ENCODE measurements around the gene OVOL3.
"Not testable (repeated sequence)": the region's sequence is repeated elsewhere in the genome, so short reads cannot be mapped to it uniquely, and the experiment has no call there.

Gene OVOL3

GRCh38 chr19:36121486-36122124, 10.7 kb downstream of the OVOL3 start:
- no peak for DNase-seq
- H3K36me3 ChIP-seq, result peaks cover 46% of the 10 kb centered on the region
- no peak overlapping the region for H3K4me3 ChIP-seq (ENCODE audit: low read depth, low read length)
- no peaks in the 10 kb centered on the region for H3K9me3 ChIP-seq (ENCODE audit: severe bottlenecking)
- no peaks in the 10 kb centered on the region for H3K27me3 ChIP-seq (ENCODE audit: insufficient read depth, low read depth, severe bottlenecking)
- no peak overlapping the region for H3K27ac ChIP-seq
- TF ChIP-seq, protein P1, sequence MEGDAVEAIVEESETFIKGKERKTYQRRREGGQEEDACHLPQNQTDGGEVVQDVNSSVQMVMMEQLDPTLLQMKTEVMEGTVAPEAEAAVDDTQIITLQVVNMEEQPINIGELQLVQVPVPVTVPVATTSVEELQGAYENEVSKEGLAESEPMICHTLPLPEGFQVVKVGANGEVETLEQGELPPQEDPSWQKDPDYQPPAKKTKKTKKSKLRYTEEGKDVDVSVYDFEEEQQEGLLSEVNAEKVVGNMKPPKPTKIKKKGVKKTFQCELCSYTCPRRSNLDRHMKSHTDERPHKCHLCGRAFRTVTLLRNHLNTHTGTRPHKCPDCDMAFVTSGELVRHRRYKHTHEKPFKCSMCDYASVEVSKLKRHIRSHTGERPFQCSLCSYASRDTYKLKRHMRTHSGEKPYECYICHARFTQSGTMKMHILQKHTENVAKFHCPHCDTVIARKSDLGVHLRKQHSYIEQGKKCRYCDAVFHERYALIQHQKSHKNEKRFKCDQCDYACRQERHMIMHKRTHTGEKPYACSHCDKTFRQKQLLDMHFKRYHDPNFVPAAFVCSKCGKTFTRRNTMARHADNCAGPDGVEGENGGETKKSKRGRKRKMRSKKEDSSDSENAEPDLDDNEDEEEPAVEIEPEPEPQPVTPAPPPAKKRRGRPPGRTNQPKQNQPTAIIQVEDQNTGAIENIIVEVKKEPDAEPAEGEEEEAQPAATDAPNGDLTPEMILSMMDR (IDR thresholded peaks at IDR 0.05; ENCODE audit: low read depth, low read length), result no peak

GRCh38 chr19:36125557-36125956, 14.6 kb downstream of the OVOL3 start:
- Histone ChIP-seq H3K36me3 (peaks cover 20% of the 10 kb centered on the region), H3K9me3 (ENCODE audit: severe bottlenecking) (no peaks in the 10 kb centered on the region)
- TF ChIP-seq, protein P1 (IDR thresholded peaks at IDR 0.05; ENCODE audit: low read depth, low read length), result no peak

DNA sequence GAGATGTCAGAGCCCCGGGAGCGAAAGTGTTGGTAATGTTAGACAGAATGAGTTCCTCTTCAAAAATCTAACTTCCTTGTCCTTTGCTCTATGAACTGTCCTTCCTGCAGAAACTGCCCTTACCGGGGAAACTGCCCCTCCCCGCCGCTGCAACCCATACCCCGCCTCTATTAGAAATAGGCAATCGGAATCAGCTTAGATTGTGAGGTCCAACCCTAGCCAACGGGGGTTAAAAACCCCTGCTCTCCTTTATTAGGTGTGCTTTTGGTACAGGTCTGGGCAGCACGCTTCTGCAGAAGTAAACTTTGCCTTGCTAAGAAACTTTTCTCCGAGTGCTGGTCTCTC, 17.4 kb downstream of the OVOL3 start:
- H3K4me3 ChIP-seq (ENCODE audit: low read depth, low read length), result peak overlapping the region; percentile 67
- H3K9me3 ChIP-seq (ENCODE audit: severe bottlenecking), result no peaks in the 10 kb centered on the region
- TF ChIP-seq, protein P1 (IDR thresholded peaks at IDR 0.05; ENCODE audit: low read depth, low read length), result no peak
- DNase-seq, result peak; percentile 50
- H3K27me3 ChIP-seq (ENCODE audit: insufficient read depth, low read depth, severe bottlenecking), result no peaks in the 10 kb centered on the region
- H3K27ac ChIP-seq, result peak overlapping the region; percentile 92
- peaks cover 18% of the 10 kb centered on the region for H3K36me3 ChIP-seq

More at GRCh38 chr19:36125557-36125956, 14.6 kb downstream of the OVOL3 start:
- Histone ChIP-seq H3K4me3 (ENCODE audit: low read depth, low read length) (no peak overlapping the region), H3K27me3 (ENCODE audit: insufficient read depth, low read depth, severe bottlenecking) (no peaks in the 10 kb centered on the region), H3K27ac (no peak overlapping the region)
- no peak for DNase-seq

- H3K36me3 ChIP-seq; H3K4me3 ChIP-seq (ENCODE audit: low read depth, low read length); H3K27me3 ChIP-seq (ENCODE audit: insufficient read depth, low read depth, severe bottlenecking); H3K27ac ChIP-seq; DNase-seq; H3K9me3 ChIP-seq (ENCODE audit: severe bottlenecking): not testable (repeated sequence)
Observed at GRCh38 chr19:36131221-36131620, 20.3 kb downstream of the OVOL3 start.

- H3K9me3 ChIP-seq (ENCODE audit: severe bottlenecking); H3K4me3 ChIP-seq (ENCODE audit: low read depth, low read length); H3K27ac ChIP-seq; H3K36me3 ChIP-seq; DNase-seq; H3K27me3 ChIP-seq (ENCODE audit: insufficient read depth, low read depth, severe bottlenecking): not testable (repeated sequence)
Observed at GRCh38 chr19:36134867-36135266, 23.9 kb downstream of the OVOL3 start.

DNA sequence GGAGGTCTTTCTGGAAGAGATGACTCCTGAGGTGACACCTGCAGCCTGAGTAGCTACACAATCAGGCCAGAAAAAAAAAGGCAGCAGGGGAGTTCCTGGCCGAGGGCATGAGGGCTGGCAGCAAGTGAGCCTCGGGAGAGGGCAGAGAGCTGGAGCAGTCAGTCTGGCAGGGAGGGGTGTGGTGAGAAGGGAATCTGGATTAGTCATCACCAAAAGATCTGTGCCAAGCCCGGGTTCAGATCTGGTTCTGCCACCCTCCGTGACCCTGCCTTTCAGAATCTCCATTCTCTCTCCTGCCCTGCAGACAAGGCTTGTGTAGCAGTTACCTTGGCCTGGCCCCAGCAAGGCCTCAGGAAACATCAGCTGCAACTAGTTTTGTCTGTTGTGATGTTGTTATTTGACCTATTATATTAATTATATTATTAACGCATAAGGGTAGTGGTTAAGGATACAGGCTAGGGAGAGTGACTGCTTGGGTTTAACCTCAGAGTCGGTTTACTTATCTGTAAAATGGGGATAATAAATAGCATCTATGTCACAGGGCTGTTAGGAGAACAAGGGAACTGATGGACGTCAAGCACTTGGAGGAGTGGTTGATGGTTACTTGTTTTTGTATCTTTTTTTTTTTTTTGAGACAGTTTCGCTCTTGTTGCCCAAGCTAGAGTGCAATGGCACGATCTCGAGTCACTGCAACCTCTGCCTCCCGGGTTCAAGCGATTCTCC, 26.2 kb downstream of the OVOL3 start:
- H3K4me3 ChIP-seq (ENCODE audit: low read depth, low read length), result no peak overlapping the region
- H3K9me3 ChIP-seq (ENCODE audit: severe bottlenecking), result no peaks in the 10 kb centered on the region
- no peaks in the 10 kb centered on the region for H3K27me3 ChIP-seq (ENCODE audit: insufficient read depth, low read depth, severe bottlenecking)
- H3K36me3 ChIP-seq, result peaks cover 2% of the 10 kb centered on the region; the same call in 1 of the 2 replicates
- H3K27ac ChIP-seq, result no peak overlapping the region
- no peak for DNase-seq
- TF ChIP-seq, protein P1 (IDR thresholded peaks at IDR 0.05; ENCODE audit: low read depth, low read length), result no peak

DNA sequence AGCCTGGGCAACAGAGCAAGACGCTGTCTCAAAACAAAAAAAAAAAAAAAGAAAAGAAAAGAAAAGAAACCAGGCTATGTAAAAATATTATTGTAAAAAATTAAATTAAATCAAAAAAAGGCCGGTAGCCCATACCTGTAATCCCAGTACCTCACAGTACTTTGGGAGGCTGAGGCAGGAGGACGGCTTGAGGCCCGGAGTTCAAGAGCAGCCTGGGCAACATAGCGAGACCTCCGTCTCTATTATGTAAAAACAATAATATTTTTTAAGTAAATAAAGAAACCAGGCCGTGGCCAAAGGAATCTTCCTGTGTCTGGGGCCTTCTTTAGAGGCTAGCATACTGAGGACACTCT, 28.2 kb downstream of the OVOL3 start:
- TF ChIP-seq, protein P1 (IDR thresholded peaks at IDR 0.05; ENCODE audit: low read depth, low read length), result no peak
- Histone ChIP-seq H3K36me3 (peaks cover 12% of the 10 kb centered on the region), H3K9me3 (ENCODE audit: severe bottlenecking) (no peaks in the 10 kb centered on the region), H3K27me3 (ENCODE audit: insufficient read depth, low read depth, severe bottlenecking) (no peaks in the 10 kb centered on the region), H3K27ac (peak overlapping the region; percentile 90), H3K4me3 (ENCODE audit: low read depth, low read length) (peak overlapping the region; percentile 74)
- DNase-seq, result no peak
